Panc1 (cell line): Measurements from ENCODE around the gene GZMM. TPM values are rescaled to one million over a fixed set of nuclear protein-coding genes. Genes with fewer than 3 reads are reported as not detected.

ENCODE experiments used
- ATAC-seq: fragments of 200-7000 bp; cut with Tn5 transposase; 2 replicates; pipeline ENCODE4 v1.9.1; 2020; ENCODE audit warnings: mild to moderate bottlenecking, moderate library complexity
- BruUV-seq: library from RNA; stranded (reverse); fragments of 400-500 nt; replicated peaks from 2 replicates; lab custom pipeline; 2021; lab: Mats Ljungman, UMichigan
- CTCF ChIA-PET: fragments of 300-600 bp; sonication (Branson Sonifier 250); formaldehyde crosslinking; loops from one replicate; lab custom pipeline; 2022; ENCODE audit warnings: antibody characterized with exemption; lab: Charles Lee
- POLR2A ChIA-PET: fragments of 300-600 bp; sonication (Branson Sonifier 250); formaldehyde crosslinking; loops from one replicate; lab custom pipeline; 2022; ENCODE audit warnings: antibody characterized with exemption; lab: Charles Lee
- DNase-seq: peaks from one replicate; pipeline ENCODE4 v3.0.0-alpha.2; 2010; ENCODE audit warnings: low read depth, low spot score
- H3K27ac ChIP-seq: 2 replicates; pipeline ENCODE4 v1.5.1; 2011; ENCODE audit warnings: mild to moderate bottlenecking, low read length, inconsistent platforms
- H3K27me3 ChIP-seq: fragments of 200-500 bp; sonication (Bioruptor generic); 2 replicates; pipeline ENCODE4 v1.6.0; 2014; ENCODE audit warnings: low read length, inconsistent platforms; ENCODE audit not compliant: control insufficient read depth, insufficient read depth
- H3K36me3 ChIP-seq: fragments of 200-500 bp; sonication (Bioruptor generic); 2 replicates; pipeline ENCODE4 v1.5.1; 2014; ENCODE audit warnings: inconsistent platforms, mild to moderate bottlenecking, low read length, moderate library complexity; ENCODE audit not compliant: control insufficient read depth, insufficient read depth
- H3K4me1 ChIP-seq: 2 replicates; pipeline ENCODE4 v1.5.1; 2011; ENCODE audit warnings: inconsistent platforms, mild to moderate bottlenecking, low read length, moderate library complexity; ENCODE audit not compliant: control insufficient read depth, insufficient read depth
- H3K4me3 ChIP-seq, 2 experiments: 2 replicates each; pipeline ENCODE4 v1.5.1; 2011 to 2012; ENCODE audit warnings: low read depth in 2 of 2, low read length in 2 of 2, mild to moderate bottlenecking in 2 of 2, inconsistent platforms in 1 of 2, moderate library complexity in 1 of 2
- H3K9me3 ChIP-seq: fragments of 200-500 bp; sonication (Bioruptor generic); 2 replicates; pipeline ENCODE4 v1.5.1; 2014; ENCODE audit warnings: low read depth, mild to moderate bottlenecking, inconsistent platforms, low read length, moderate library complexity; ENCODE audit not compliant: control insufficient read depth, insufficient read depth
- CTCF ChIP-seq: fragments of 450-650 bp; IDR thresholded peaks from 2 replicates; pipeline ENCODE4 v1.5.1; 2017; ENCODE audit warnings: mild to moderate bottlenecking
- POLR2AphosphoS5 ChIP-seq: IDR thresholded peaks from 2 replicates; pipeline ENCODE4 v1.6.1; 2012; ENCODE audit warnings: mild to moderate bottlenecking, low read depth, low read length, moderate library complexity
- REST ChIP-seq, 2 experiments: IDR thresholded peaks; 2 replicates each; pipeline ENCODE4 v1.6.1; 2011 to 2012; ENCODE audit warnings: low read depth in 2 of 2, control low read depth in 1 of 2, low read length in 1 of 2, mild to moderate bottlenecking in 1 of 2, moderate library complexity in 1 of 2; ENCODE audit not compliant: insufficient read depth in 1 of 2
- SIN3A ChIP-seq: IDR thresholded peaks from 2 replicates; pipeline ENCODE4 v1.6.1; 2012; ENCODE audit warnings: low read depth, mild to moderate bottlenecking, low read length, moderate library complexity, borderline replicate concordance; ENCODE audit not compliant: insufficient read depth
- TCF7L2 ChIP-seq: IDR thresholded peaks from 2 replicates; pipeline ENCODE4 v1.6.1; 2011; ENCODE audit warnings: mild to moderate bottlenecking, low read depth, low read length, inconsistent platforms
- in situ Hi-C: cut with HindIII; loops from 2 replicates; pipeline ENCODE4 v1.10.0; 2016; ENCODE audit warnings: low sequenced_read_pairs, low pct_unique_long_range_greater_than_20kb
- intact Hi-C: fragments of 100-400 bp; cut with micrococcal nuclease; formaldehyde crosslinking; loops from one replicate; pipeline ENCODE4 v1.10.0; 2022; ENCODE audit not compliant: unreplicated experiment
- total RNA-seq: library from RNA; stranded (reverse); gene quantifications from one replicate; pipeline ENCODE4 v1.2.1, GENCODE V29; 2021; ENCODE audit not compliant: unreplicated experiment

GZMM gene
- total RNA-seq, 1 experiment from 2014 or later: 0.69 TPM

GRCh38 chr19:594265-594870 lies 50.5 kb downstream of the GZMM start:
- in situ Hi-C loops: no loop called here
- POLR2A ChIA-PET: interaction anchor here (0.6 kb wide), 1 partner anchor 25 kb away, joined by 3 read pairs; no protein-coding TSS in a partner anchor
- ATAC-seq: no peak

More at GRCh38 chr19:594265-594870, 50.5 kb downstream of the GZMM start:
- Histone ChIP-seq H3K9me3 (no peaks in the 10 kb centered on the region), H3K4me3 (no peak overlapping the region), H3K36me3 (no peaks in the 10 kb centered on the region), H3K4me1 (no peaks in the 10 kb centered on the region), H3K27me3 (no peaks in the 10 kb centered on the region), H3K27ac (no peak overlapping the region)
- CTCF ChIA-PET: no interaction called here
- TF ChIP-seq POLR2AphosphoS5: no peak
- no peak for TF ChIP-seq CTCF
- no peak for TF ChIP-seq REST (IDR thresholded peaks at IDR 0.05; ENCODE audit: insufficient read depth in 1 of 2, low read depth in 2 of 2, low read length in 1 of 2)
- TF ChIP-seq SIN3A: no peak
- TF ChIP-seq TCF7L2: no peak
- intact Hi-C loops: no loop called here
- BruUV-seq: no TSS peak
- DNase-seq: no peak
